GM23338 (cell line): ENCODE measurements around the gene JAZF1. TPM values are rescaled to one million over a fixed set of nuclear protein-coding genes. Genes with fewer than 3 reads are reported as not detected.

ENCODE experiments used
- ATAC-seq: fragments of 200-7000 bp; cut with Tn5 transposase; 3 replicates; pipeline ENCODE4 v1.9.1; 2020
- DNase-seq: peaks from one replicate; pipeline ENCODE4 v3.0.0-alpha.2; 2015; ENCODE audit warnings: low spot score
- H2AFZ ChIP-seq: fragments of 200-600 bp; sonication (generic); 2 replicates; pipeline ENCODE4 v1.8.0; 2016; ENCODE audit warnings: antibody characterized with exemption, mild to moderate bottlenecking, moderate library complexity
- H3F3A ChIP-seq: fragments of 200-600 bp; sonication (generic); replicated peaks from 2 replicates; pipeline ENCODE4 v1.8.0; 2017; ENCODE audit warnings: antibody characterized with exemption, mixed run types, low read depth
- H3K27ac ChIP-seq: fragments of 200-600 bp; sonication (generic); 2 replicates; pipeline ENCODE4 v1.6.1; 2016; ENCODE audit warnings: low read depth
- H3K27me3 ChIP-seq: fragments of 200-600 bp; sonication (generic); 2 replicates; pipeline ENCODE4 v1.8.0; 2016; ENCODE audit warnings: mild to moderate bottlenecking, mixed run types, moderate library complexity; ENCODE audit not compliant: insufficient read depth
- H3K36me3 ChIP-seq: fragments of 200-600 bp; sonication (generic); 2 replicates; pipeline ENCODE4 v1.8.0; 2016; ENCODE audit warnings: mild to moderate bottlenecking; ENCODE audit not compliant: insufficient read depth
- H3K4me1 ChIP-seq: fragments of 200-600 bp; sonication (generic); 2 replicates; pipeline ENCODE4 v1.8.0; 2016; ENCODE audit warnings: mild to moderate bottlenecking, moderate library complexity; ENCODE audit not compliant: insufficient read depth
- H3K4me2 ChIP-seq: fragments of 200-600 bp; sonication (generic); 2 replicates; pipeline ENCODE4 v1.7.1; 2017; ENCODE audit warnings: mixed run types
- H3K4me3 ChIP-seq: fragments of 200-600 bp; sonication (generic); 2 replicates; pipeline ENCODE4 v1.6.1; 2016; ENCODE audit warnings: mixed run types
- H3K79me2 ChIP-seq: fragments of 200-600 bp; sonication (generic); replicated peaks from 2 replicates; pipeline ENCODE4 v1.8.0; 2017; ENCODE audit warnings: mild to moderate bottlenecking; ENCODE audit not compliant: insufficient read depth
- H3K9me2 ChIP-seq: fragments of 200-600 bp; sonication (generic); 2 replicates; pipeline ENCODE4 v1.8.0; 2017; ENCODE audit not compliant: insufficient read depth
- H4K20me1 ChIP-seq: fragments of 200-600 bp; sonication (generic); replicated peaks from 2 replicates; pipeline ENCODE4 v1.8.0; 2017; ENCODE audit warnings: mild to moderate bottlenecking; ENCODE audit not compliant: insufficient read depth
- H3K27ac Mint-ChIP-seq: 2 replicates; pipeline ENCODE4 v1.8.0; 2020; ENCODE audit warnings: inconsistent platforms, mild to moderate bottlenecking, moderate library complexity, mixed read lengths
- H3K27me3 Mint-ChIP-seq: 3 replicates; pipeline ENCODE4 v1.8.0; 2022; ENCODE audit warnings: low read depth, mild to moderate bottlenecking, moderate library complexity, mixed read lengths, inconsistent platforms; ENCODE audit not compliant: insufficient read depth, poor library complexity
- H3K36me3 Mint-ChIP-seq: 3 replicates; pipeline ENCODE4 v1.8.0; 2021; ENCODE audit warnings: low read depth, mild to moderate bottlenecking, inconsistent platforms, moderate library complexity, mixed read lengths
- H3K4me1 Mint-ChIP-seq: 3 replicates; pipeline ENCODE4 v1.8.0; 2020; ENCODE audit warnings: mild to moderate bottlenecking, inconsistent platforms, mixed read lengths
- H3K4me3 Mint-ChIP-seq: 3 replicates; pipeline ENCODE4 v1.8.0; 2021; ENCODE audit warnings: moderate library complexity, mild to moderate bottlenecking, inconsistent platforms, mixed read lengths
- H3K9me3 Mint-ChIP-seq: 3 replicates; pipeline ENCODE4 v1.8.0; 2020; ENCODE audit warnings: moderate library complexity, mild to moderate bottlenecking, inconsistent platforms, mixed read lengths
- CREB1 ChIP-seq: fragments of 250-450 bp; sonication (Bioruptor Pico); IDR thresholded peaks from 2 replicates; pipeline ENCODE4 v1.5.0; 2020; ENCODE audit warnings: low read depth, mild to moderate bottlenecking, moderate library complexity
- POLR2AphosphoS5 ChIP-seq: IDR thresholded peaks from 2 replicates; pipeline ENCODE4 v1.6.1; 2016; ENCODE audit warnings: antibody characterized with exemption, low read depth
- STAT1 ChIP-seq: IDR thresholded peaks from one replicate; pipeline ENCODE4 v1.6.1; 2016; ENCODE audit warnings: antibody characterized with exemption; ENCODE audit not compliant: unreplicated experiment
- ZNF114 ChIP-seq: fragments of 250-450 bp; sonication (Bioruptor Pico); IDR thresholded peaks from 2 replicates; pipeline ENCODE4 v1.5.0; 2020; ENCODE audit warnings: mild to moderate bottlenecking, moderate library complexity
- ZNF331 ChIP-seq: fragments of 250-450 bp; sonication (Bioruptor Pico); IDR thresholded peaks from 2 replicates; pipeline ENCODE4 v1.5.0; 2020; ENCODE audit warnings: low read depth, mild to moderate bottlenecking, moderate library complexity
- polyA plus RNA-seq: library from polyadenylated mRNA; unstranded; fragments of >200 nt; fragmentation: Nextera tagmentation; extraction: Ambion mirVana; gene quantifications from 2 replicates; pipeline ENCODE4 v1.2.1, GENCODE V29; 2016
- total RNA-seq: library from RNA; depleted of rRNA; stranded (reverse); fragments of >200 nt; shearing (Covaris generic); gene quantifications from 2 replicates; pipeline ENCODE4 v1.2.3, GENCODE V29; 2014
- TF ChIP-seq, protein P1 (sequence below): fragments of 250-450 bp; sonication (Bioruptor Pico); IDR thresholded peaks from 2 replicates; pipeline ENCODE4 v1.5.0; 2020; ENCODE audit warnings: mild to moderate bottlenecking, moderate library complexity
- TF ChIP-seq, protein P2 (sequence below): IDR thresholded peaks from 2 replicates; pipeline ENCODE4 v1.6.1; 2016; ENCODE audit warnings: antibody characterized with exemption

Gene JAZF1
- total and polyA plus RNA-seq, 2 experiments from 2014 or later, result 12.2 to 22.2 TPM

DNA sequence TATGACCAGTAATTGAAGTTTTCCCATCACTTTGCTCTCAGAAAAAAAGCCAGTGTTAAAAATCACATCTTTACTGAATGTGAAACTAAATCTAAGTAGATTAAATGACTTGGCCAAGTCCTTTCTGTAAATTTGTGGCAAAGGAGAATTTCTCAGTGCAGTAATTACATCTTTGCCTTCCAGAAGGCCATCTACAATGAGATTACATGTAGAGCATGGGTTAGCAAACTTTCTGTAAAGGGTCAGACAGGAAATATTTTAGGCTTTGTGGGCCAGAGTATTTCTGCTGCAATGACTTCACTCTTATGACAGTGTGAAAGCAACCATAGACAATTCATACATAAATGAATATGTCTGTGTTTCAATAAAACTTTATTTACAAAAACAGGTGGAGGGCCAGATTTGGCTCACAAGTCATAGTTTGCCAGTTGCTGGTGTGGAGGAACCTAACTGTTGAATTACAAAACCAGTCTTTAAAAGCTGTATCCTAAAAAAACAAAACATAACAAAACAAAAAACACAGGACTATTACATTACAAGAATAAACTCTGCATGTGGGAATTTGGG, 249.6 kb downstream of the JAZF1 start (continued):
- TF ChIP-seq, protein P1, sequence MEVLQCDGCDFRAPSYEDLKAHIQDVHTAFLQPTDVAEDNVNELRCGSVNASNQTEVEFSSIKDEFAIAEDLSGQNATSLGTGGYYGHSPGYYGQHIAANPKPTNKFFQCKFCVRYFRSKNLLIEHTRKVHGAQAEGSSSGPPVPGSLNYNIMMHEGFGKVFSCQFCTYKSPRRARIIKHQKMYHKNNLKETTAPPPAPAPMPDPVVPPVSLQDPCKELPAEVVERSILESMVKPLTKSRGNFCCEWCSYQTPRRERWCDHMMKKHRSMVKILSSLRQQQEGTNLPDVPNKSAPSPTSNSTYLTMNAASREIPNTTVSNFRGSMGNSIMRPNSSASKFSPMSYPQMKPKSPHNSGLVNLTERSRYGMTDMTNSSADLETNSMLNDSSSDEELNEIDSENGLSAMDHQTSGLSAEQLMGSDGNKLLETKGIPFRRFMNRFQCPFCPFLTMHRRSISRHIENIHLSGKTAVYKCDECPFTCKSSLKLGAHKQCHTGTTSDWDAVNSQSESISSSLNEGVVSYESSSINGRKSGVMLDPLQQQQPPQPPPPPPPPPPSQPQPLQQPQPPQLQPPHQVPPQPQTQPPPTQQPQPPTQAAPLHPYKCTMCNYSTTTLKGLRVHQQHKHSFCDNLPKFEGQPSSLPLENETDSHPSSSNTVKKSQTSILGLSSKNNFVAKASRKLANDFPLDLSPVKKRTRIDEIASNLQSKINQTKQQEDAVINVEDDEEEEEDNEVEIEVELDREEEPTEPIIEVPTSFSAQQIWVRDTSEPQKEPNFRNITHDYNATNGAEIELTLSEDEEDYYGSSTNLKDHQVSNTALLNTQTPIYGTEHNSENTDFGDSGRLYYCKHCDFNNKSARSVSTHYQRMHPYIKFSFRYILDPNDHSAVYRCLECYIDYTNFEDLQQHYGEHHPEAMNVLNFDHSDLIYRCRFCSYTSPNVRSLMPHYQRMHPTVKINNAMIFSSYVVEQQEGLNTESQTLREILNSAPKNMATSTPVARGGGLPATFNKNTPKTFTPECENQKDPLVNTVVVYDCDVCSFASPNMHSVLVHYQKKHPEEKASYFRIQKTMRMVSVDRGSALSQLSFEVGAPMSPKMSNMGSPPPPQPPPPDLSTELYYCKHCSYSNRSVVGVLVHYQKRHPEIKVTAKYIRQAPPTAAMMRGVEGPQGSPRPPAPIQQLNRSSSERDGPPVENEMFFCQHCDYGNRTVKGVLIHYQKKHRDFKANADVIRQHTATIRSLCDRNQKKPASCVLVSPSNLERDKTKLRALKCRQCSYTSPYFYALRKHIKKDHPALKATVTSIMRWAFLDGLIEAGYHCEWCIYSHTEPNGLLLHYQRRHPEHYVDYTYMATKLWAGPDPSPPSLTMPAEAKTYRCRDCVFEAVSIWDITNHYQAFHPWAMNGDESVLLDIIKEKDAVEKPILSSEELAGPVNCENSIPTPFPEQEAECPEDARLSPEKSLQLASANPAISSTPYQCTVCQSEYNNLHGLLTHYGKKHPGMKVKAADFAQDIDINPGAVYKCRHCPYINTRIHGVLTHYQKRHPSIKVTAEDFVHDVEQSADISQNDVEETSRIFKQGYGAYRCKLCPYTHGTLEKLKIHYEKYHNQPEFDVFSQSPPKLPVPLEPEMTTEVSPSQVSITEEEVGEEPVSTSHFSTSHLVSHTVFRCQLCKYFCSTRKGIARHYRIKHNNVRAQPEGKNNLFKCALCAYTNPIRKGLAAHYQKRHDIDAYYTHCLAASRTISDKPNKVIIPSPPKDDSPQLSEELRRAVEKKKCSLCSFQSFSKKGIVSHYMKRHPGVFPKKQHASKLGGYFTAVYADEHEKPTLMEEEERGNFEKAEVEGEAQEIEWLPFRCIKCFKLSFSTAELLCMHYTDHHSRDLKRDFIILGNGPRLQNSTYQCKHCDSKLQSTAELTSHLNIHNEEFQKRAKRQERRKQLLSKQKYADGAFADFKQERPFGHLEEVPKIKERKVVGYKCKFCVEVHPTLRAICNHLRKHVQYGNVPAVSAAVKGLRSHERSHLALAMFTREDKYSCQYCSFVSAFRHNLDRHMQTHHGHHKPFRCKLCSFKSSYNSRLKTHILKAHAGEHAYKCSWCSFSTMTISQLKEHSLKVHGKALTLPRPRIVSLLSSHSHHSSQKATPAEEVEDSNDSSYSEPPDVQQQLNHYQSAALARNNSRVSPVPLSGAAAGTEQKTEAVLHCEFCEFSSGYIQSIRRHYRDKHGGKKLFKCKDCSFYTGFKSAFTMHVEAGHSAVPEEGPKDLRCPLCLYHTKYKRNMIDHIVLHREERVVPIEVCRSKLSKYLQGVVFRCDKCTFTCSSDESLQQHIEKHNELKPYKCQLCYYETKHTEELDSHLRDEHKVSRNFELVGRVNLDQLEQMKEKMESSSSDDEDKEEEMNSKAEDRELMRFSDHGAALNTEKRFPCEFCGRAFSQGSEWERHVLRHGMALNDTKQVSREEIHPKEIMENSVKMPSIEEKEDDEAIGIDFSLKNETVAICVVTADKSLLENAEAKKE (CRISPR knock-in tag), result no peak
- no peak for TF ChIP-seq POLR2AphosphoS5
- TF ChIP-seq ZNF331, result no peak
- TF ChIP-seq CREB1 (CRISPR knock-in tag), result no peak
- TF ChIP-seq ZNF114 (CRISPR knock-in tag), result no peak
- no peak for TF ChIP-seq STAT1

DNA sequence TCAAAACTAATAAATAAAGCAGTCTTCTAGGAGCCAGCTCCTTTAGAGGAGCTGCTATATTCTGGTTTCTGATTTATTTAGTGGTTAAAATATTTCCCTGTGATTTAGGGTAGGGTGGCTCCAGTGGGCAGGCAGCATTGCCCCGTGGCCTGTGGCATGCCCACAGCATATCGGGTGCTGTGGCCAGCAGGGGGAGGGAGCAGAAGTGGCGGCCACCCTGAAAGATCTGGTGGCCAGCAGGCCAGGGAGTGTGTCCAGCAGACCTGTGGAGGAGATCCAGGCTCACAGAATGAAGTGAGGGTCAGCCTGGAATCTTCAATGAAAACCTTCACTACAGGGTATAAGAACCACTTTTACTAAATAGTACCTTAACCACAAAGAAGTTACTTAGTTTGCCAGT, 251.5 kb downstream of the JAZF1 start:
- no peaks in the 10 kb centered on the region for H3K27me3 ChIP-seq
- DNase-seq, result no peak
- Mint-ChIP-seq H3K4me1 (peaks cover 19% of the 10 kb centered on the region), H3K4me3 (no peak overlapping the region), H3K27me3 (peaks cover 2% of the 10 kb centered on the region), H3K9me3 (no peaks in the 10 kb centered on the region; the same call in 2 of the 3 replicates), H3K27ac (no peak overlapping the region), H3K36me3 (no peaks in the 10 kb centered on the region)
- no peak for ATAC-seq
- H3K9me2 ChIP-seq, result no peaks in the 10 kb centered on the region; the same call in 1 of the 2 replicates
- H3K36me3 ChIP-seq, result no peaks in the 10 kb centered on the region
- no peak overlapping the region for H3K4me3 ChIP-seq
- no peak overlapping the region for H3K27ac ChIP-seq
- H4K20me1 ChIP-seq, result no peaks in the 10 kb centered on the region
- peaks cover 11% of the 10 kb centered on the region; the same call in 1 of the 2 replicates for H3K4me1 ChIP-seq
- H3F3A ChIP-seq, result no peaks in the 10 kb centered on the region
- no peaks in the 10 kb centered on the region for H3K79me2 ChIP-seq
- H2AFZ ChIP-seq, result no peak overlapping the region
- H3K4me2 ChIP-seq, result no peak overlapping the region
- TF ChIP-seq, protein P2, sequence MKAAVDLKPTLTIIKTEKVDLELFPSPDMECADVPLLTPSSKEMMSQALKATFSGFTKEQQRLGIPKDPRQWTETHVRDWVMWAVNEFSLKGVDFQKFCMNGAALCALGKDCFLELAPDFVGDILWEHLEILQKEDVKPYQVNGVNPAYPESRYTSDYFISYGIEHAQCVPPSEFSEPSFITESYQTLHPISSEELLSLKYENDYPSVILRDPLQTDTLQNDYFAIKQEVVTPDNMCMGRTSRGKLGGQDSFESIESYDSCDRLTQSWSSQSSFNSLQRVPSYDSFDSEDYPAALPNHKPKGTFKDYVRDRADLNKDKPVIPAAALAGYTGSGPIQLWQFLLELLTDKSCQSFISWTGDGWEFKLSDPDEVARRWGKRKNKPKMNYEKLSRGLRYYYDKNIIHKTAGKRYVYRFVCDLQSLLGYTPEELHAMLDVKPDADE, result no peak
- TF ChIP-seq CREB1 (CRISPR knock-in tag) (no peak), STAT1 (no peak), POLR2AphosphoS5 (no peak), ZNF114 (CRISPR knock-in tag) (no peak)
- TF ChIP-seq, protein P1 (CRISPR knock-in tag), result no peak
